Right lobe of liver (tissue), 6 donors: ENCODE measurements around the gene PARD6G. TPM values are rescaled to one million over a fixed set of nuclear protein-coding genes. Genes with fewer than 3 reads are reported as not detected.
A peak's percentile ranks its signal among the peaks of the same experiment; 100 is the strongest.

Experiments used
- ATAC-seq, 4 donors: fragments of 200-7000 bp; cut with Tn5 transposase; one replicate each; pipeline ENCODE4 v1.9.1; 2020; ENCODE audit warnings: mild to moderate bottlenecking in 4 of 4, moderate library complexity in 4 of 4
- DNase-seq, 3 donors: peaks; one replicate each; pipeline ENCODE4 v3.0.0-alpha.2; 2020
- H3K27ac ChIP-seq, 3 donors: fragments of 200-600 bp; one replicate each; pipeline ENCODE4 v1.8.0; 2022
- H3K27me3 ChIP-seq, 2 donors: fragments of 200-600 bp; one replicate each; pipeline ENCODE4 v1.8.0; 2022
- H3K36me3 ChIP-seq, 4 donors: fragments of 200-600 bp; sonication (generic) in 1 of 4; one replicate each; pipeline versions ENCODE4 v1.5.1 to v1.8.0; 2017 to 2022; ENCODE audit warnings: control low read depth in 1 of 4
- H3K4me1 ChIP-seq, 4 donors: fragments of 200-600 bp; sonication (generic) in 1 of 4; one replicate each; pipeline versions ENCODE4 v1.5.1 to v1.8.0; 2017 to 2022; ENCODE audit warnings: control low read depth in 1 of 4
- H3K4me3 ChIP-seq, 3 donors: fragments of 200-600 bp; one replicate each; pipeline ENCODE4 v1.8.0; 2022
- H3K9me3 ChIP-seq, 4 donors: fragments of 200-600 bp; sonication (generic) in 1 of 4; one replicate each; pipeline versions ENCODE4 v1.5.1 to v1.8.0; 2017 to 2022; ENCODE audit warnings: control low read depth in 1 of 4
- CTCF ChIP-seq, 4 donors: fragments of 200-600 bp in 3 of 4; fragments of 450-650 bp in 1 of 4; IDR thresholded peaks; one replicate each; pipeline versions ENCODE4 v1.5.1 to v1.8.0; 2016 to 2022; ENCODE audit warnings: antibody characterized with exemption in 4 of 4, mild to moderate bottlenecking in 2 of 4
- POLR2A ChIP-seq: fragments of 450-650 bp; IDR thresholded peaks from one replicate; pipeline ENCODE4 v1.6.1; 2017; ENCODE audit warnings: antibody characterized with exemption, mild to moderate bottlenecking
- WGBS: methylation state at CpG from one replicate; pipeline ENCODE4 v1.1.6; 2018; ENCODE audit warnings: low coverage, low lambda C conversion rate; ENCODE audit not compliant: insufficient coverage; ENCODE audit errors: missing lambda C conversion rate; 5-methylcytosine and 5-hydroxymethylcytosine counted together
- intact Hi-C, 2 donors: fragments of 100-400 bp; cut with DNase I; formaldehyde crosslinking; loops; one replicate each; pipeline versions ENCODE4 v1.11.2 to v1.14.1; 2022
- total RNA-seq, 6 experiments: library from RNA; depleted of rRNA in 2 of 6; stranded (reverse); fragments of >200 nt in 2 of 6; fragmentation: NEBNext Ultra II Directional in 3 of 6; extraction: Animal tissue kit (Norgen Biotek cat#: 25700) in 3 of 6; gene quantifications; one replicate each; pipeline versions ENCODE4 v1.1.0 to v1.2.4, GENCODE V29; 2016 to 2023
- donor health status: DM: no; HTN: yes; CAD: no.
- donor health status: DM: no; HTN: no; CAD: no.
- donor health status: DM: no; HTN: no; CAD: no.
- donor health status: DM: no; HTN: yes; CAD: no.
- donor health status: DM: no; HTN: yes; CAD: no.

The PARD6G gene
- total RNA-seq, 6 experiments from 2014 or later, result 1.1 to 5.5 (median 2.1) TPM

DNA sequence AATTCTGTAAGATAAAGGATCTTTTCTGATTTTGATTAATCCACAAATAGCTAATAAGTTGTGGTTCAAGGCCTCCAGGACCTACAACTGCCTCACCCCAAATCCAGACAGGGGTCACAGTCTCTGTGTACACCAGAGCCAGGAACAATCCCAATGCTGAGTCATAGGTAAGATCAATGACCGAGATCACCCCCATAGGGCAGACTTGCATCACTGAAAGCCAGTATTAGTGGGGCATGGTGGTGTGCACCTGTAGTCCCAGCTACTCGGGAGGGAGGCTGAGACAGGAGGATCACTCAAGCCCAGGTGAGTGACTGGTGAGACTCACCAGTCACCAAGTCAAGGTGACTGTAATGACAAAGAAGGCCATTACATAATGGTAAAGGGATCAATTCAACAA is 12.9 kb downstream of the PARD6G start:
- no peaks in the 10 kb centered on the region for H3K27me3 ChIP-seq
- H3K4me3 ChIP-seq, result no peak overlapping the region
- H3K36me3 ChIP-seq, result no peaks in the 10 kb centered on the region
- H3K27ac ChIP-seq, result no peak overlapping the region
- WGBS, result 100% methylated on average over 1 of the region's 2 CpGs
- no peaks in the 10 kb centered on the region for H3K4me1 ChIP-seq
- no peaks in the 10 kb centered on the region for H3K9me3 ChIP-seq
- intact Hi-C loops, result no loop called here
- ATAC-seq, result no peak
- DNase-seq, result no peak
- TF ChIP-seq POLR2A, result no peak

- no peaks in the 10 kb centered on the region for H3K4me1 ChIP-seq
- H3K36me3 ChIP-seq, result no peaks in the 10 kb centered on the region
- ATAC-seq, result no peak
- TF ChIP-seq POLR2A (no peak), CTCF (IDR thresholded peaks at IDR 0.05) (no peak)
- H3K27me3 ChIP-seq, result no peaks in the 10 kb centered on the region
- intact Hi-C loops, result no loop called here
- 88% methylated on average over 7 of the region's 8 CpGs for WGBS
- H3K9me3 ChIP-seq, result no peaks in the 10 kb centered on the region
- H3K27ac ChIP-seq, result no peak overlapping the region
- DNase-seq, result no peak
- H3K4me3 ChIP-seq, result no peak overlapping the region
Measured at GRCh38 chr18:80233899-80234298, 13.4 kb downstream of the PARD6G start.

- TF ChIP-seq POLR2A (no peak), CTCF (IDR thresholded peaks at IDR 0.05) (no peak)
- H3K27ac ChIP-seq, result no peak overlapping the region
- no peak overlapping the region for H3K4me3 ChIP-seq
- intact Hi-C loops, result no loop called here
- DNase-seq (no peak), ATAC-seq (peak in 1 of 4 donors; percentile 14)
- 83% methylated on average over 6 of the region's 7 CpGs for WGBS
- no peaks in the 10 kb centered on the region for H3K9me3 ChIP-seq
- H3K27me3 ChIP-seq, result no peaks in the 10 kb centered on the region
- no peaks in the 10 kb centered on the region for H3K36me3 ChIP-seq
- H3K4me1 ChIP-seq, result no peaks in the 10 kb centered on the region
Measured at GRCh38 chr18:80233201-80233835, 14.0 kb downstream of the PARD6G start.

- ATAC-seq, result peak in 1 of 4 donors; percentile 14
- Histone ChIP-seq H3K27me3 (no peaks in the 10 kb centered on the region), H3K36me3 (no peaks in the 10 kb centered on the region), H3K4me1 (no peaks in the 10 kb centered on the region), H3K4me3 (no peak overlapping the region), H3K9me3 (no peaks in the 10 kb centered on the region), H3K27ac (no peak overlapping the region)
- intact Hi-C loops, result no loop called here
- no CpG with 5 or more reads among the region's 4 CpGs for WGBS
- TF ChIP-seq CTCF (IDR thresholded peaks at IDR 0.05) (no peak), POLR2A (no peak)
- DNase-seq, result no peak
Measured at GRCh38 chr18:80232710-80233109, 14.6 kb downstream of the PARD6G start.

DNA sequence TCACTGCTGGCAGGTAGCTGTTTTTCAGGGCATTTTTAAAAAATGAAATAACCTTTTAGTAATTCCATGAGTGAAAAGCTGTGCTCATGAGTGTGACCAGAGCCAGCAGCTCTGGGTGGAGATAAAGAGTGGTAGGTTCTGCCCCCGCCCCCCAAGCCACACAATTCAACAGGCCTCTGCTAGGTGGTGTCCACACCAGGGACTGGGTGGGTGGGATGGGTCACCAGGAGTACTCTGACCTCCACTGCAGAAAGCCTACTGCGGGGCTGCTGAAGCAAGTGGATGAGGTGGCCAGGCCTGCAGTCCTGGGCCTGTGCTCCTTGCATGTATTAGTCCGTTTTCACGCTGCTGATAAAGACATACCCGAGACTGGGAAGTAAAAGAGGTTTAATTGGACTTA is 15.3 kb downstream of the PARD6G start:
- Histone ChIP-seq H3K27me3 (no peaks in the 10 kb centered on the region), H3K4me1 (no peaks in the 10 kb centered on the region), H3K27ac (no peak overlapping the region), H3K36me3 (no peaks in the 10 kb centered on the region), H3K4me3 (no peak overlapping the region), H3K9me3 (no peaks in the 10 kb centered on the region)
- ATAC-seq (no peak), DNase-seq (no peak)
- 85% methylated on average over 5 of the region's 5 CpGs for WGBS
- TF ChIP-seq POLR2A (no peak), CTCF (IDR thresholded peaks at IDR 0.05) (no peak)
- intact Hi-C loops, result no loop called here
